MV-4-11 (cell line): ENCODE data around the gene ABCA3.

Experiments used
- DNase-seq: peaks from one replicate; lab custom pipeline; 2025; lab: John Stamatoyannopoulos, UW

Gene ABCA3

DNA sequence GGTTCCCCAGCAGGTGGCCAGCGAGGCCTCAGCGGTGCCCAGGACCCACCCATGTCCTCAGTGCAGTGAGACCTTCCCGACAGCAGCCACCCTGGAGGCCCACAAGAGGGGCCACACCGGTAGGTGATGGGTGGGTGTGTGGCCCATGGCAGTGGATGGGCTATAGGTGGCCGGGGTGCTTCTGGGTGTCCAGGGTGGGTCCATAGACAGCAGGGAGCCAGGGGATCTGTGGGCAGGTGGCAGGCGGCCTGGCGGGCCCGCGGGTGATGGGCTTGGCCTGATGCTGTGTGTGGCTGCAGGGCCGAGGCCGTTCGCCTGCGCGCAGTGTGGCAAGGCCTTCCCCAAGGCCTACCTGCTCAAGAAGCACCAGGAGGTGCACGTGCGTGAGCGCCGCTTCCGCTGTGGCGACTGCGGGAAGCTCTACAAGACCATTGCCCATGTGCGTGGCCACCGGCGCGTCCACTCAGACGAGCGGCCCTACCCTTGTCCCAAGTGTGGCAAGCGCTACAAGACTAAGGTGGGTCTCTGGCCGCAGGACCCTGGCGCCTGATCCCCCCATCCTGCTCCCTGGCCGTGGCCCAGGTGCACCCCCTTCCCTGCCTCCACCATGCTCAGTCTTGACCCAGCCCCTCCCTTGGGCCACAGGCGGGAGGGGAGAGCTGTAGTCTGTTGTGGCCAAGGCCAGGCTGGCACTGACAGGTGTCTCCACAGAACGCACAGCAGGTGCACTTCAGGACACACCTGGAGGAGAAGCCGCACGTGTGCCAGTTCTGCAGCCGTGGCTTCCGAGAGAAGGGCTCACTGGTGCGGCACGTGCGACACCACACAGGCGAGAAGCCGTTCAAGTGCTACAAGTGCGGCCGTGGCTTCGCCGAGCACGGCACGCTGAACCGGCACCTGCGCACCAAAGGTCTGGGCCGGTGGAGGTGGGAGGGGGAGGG, 106.4 kb downstream of the ABCA3 start:
- DNase-seq: no peak

DNA sequence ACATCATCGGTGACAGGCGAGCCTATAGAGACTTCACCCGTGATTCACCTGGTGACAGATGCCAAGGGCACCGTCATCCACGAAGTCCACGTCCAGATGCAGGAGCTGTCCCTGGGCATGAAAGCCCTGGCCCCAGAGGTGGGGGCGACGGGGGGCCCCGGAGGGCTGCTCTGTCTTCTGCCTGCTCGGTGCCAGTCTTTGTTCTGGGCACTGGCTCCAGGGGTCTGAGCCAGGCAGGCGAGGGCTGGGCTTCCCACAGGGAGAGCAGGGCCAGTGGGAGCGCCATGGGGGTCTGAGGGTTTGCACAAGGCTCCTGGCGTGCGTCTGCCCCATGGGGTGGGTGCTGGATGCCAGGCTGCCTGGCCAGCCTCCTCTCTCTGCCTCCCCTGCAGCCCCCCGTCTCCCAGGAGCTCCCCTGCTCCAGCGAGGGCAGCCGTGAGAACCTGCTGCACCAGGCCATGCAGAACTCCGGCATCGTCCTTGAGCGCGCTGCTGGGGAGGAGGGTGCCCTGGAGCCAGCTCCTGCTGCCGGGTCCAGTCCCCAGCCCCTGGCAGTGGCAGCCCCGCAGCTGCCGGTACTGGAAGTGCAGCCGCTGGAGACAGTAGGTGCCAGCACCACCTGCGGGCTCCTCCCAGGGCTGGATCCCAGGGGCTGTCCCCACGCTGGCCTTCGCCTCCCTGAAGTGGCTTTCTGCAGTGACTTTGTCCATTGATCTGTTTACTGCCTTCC, 107.3 kb downstream of the ABCA3 start:
- no peak for DNase-seq

DNA sequence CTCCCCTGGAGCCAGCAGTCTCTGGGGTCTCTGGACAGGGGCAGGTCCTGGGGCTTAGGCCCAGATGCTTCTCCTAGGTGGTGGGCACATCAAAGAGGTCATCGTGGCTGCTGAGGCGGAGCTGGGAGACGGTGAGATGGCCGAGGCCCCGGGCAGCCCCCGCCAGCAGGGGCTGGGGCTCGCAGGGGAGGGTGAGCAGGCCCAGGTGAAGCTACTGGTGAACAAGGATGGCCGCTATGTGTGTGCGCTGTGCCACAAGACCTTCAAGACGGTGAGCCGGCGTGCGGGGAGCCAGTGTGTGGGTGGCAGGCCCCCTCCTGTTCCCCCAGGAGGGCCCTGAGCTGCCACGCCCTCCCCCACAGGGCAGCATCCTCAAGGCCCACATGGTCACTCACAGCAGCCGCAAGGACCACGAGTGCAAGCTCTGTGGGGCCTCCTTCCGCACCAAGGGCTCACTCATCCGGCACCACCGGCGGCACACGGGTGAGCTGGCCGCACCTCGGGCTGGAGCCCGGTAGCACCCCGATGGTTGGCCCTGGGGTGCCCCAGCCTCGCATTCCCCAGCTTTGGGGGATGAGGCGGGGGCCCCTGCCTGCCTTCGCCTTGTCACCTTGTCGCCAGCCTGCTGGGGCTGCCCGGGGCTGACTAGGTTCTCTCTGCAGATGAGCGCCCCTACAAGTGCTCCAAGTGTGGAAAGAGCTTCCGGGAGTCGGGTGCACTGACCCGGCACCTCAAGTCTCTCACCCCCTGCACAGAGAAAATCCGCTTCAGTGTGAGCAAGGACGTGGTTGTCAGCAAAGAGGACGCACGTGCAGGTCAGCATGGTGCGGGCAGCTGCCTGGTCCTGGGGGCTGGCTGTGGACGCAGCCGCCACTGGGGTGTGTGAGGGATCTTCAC, 108.2 kb downstream of the ABCA3 start:
- DNase-seq: no peak

DNA sequence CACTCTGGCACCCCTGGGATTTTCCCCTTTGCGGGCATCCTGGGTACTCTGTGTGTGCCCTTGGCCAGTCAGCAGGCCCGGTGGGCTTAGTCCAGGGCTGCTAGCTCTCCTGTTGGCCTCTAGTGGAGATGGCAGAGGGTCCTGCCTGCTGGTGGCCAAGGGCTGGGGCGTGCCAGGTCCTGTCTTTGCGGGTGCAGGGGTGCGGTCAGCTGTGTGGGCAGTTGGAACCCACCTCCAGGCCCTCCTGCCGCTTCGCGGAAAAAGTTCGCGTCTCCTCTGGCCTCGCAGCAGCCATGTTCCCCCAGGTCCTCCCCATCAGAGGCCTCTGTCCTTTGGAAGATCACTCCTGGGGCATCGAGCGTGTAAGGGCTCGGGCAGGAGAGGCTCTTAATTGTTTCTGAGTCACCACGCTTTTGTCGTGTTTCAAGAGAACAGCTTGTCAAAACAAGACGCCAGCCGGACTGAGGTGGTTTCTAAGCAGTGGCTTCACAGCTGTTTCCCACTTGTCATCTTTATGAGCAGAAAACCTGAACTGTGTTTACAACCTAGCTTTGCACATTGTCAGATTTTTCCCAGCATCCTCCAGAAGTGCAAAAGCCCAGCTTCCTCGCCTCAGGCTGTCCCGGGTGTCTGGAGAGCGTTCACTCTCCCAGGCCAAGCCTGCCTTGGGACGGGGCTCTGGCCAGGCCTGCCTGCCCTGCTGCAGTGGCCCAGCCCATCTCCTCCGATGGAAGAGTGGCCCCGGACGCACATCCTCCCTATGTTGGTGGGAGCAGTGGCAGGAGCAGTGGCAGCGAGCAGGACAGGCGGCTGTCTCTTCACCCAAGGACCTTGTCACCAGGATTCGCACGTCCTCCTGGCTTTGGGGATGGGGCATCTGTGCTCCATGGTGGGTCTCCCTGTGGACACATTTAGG, 109.3 kb downstream of the ABCA3 start:
- no peak for DNase-seq

DNA sequence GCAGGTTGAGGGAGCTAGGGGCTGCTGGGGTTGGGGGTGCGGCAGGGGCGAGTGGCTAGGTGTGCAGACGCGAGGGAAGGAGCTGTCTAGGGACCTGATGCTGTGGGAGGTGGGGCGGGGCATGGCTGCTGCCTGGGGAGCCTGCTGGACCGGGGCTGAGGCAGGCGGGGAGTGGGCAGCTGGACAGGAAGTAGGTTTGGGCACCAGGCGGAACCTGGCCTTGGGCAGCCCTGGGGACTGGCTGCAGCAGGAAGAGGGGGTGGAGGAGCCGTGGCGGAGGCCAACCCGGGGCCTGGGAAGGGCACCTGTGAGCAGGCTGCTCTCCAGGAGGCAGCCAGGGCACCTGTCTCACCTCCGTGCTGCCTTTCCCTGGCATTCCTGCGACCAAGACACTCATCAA, 110.2 kb downstream of the ABCA3 start:
- DNase-seq: no peak

DNA sequence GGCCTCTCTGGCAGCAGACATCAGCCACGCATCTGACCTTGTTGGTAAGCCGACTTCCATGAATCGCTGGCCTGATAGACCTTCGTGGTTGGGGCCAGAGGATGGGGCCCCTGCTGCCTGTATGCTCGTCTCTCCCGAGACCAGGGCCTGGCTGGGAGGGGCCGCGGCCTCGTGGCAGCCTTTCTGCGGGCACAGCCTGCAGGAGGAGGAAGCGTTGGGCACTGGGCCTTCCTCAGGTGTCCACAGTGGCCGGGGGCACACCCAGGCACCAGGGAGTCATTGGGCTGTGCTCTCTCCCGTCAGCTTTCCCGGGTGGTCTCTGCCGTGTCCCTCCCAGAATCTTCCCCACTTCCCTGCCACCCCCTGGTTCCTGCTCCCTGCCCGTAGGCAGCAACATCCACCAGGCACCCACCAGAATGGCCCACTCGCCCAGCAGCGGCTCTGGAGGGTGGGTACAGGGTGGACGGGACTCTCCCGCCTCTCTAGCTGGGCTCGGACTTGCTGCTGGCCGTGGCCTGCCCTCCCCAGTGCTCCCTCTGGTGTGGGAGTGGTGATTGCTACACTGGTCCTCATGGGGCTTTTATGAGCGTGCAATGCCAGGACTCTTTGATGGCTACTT, 110.8 kb downstream of the ABCA3 start:
- no peak for DNase-seq

- no peak for DNase-seq
Measured at GRCh38 chr16:2229091-2229490, 111.4 kb downstream of the ABCA3 start.

DNA sequence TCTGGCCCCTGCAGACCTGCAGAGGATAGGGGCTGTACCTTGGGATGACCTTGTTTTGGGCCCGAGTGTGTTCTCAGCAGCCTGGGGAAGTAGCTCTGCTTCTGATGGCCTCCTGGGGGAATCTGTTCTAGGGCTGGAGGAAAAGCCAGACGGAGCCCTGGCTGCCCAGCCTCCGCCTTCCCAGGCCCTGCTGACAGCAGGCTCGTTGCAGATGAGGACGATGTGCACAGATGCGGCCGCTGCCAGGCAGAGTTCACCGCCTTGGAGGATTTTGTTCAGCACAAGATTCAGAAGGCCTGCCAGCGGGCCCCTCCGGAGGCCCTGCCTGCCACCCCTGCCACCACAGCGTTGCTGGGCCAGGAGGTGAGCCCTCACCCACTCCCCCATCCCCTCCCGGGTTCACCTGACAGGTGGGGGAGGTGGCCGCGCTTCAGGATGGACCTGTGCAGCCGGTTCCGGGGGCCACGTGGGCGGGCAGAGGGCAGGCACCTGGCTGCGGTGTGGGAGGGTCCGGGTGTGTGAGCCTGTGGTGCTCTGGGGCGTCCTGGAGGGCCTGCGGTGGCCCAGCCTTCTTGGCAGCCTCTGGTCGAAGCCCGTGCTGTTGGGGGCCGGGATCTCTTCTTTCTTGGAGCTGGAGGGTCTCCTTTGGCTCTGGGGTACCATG, 112.2 kb downstream of the ABCA3 start:
- DNase-seq: no peak

DNA sequence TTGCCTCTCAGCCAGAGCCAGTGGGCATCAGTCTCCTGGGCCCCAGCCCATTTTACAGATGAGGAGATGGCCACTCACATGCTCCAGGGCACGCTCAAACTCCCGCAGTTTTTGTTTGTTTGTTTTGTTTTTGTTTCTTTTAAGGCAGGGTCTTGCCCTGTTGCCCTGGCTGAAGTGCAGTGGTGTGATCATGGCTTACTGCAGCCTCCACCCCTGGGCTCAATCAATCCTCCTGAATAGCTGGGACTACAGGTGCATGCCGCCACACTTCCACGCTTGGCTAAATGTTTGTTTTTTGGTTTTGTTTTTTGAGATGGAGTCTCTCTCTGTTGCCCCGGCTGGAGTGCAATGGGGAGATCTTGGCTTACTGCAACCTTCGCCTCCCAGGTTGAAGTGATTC, 113.6 kb downstream of the ABCA3 start:
- no peak for DNase-seq

DNA sequence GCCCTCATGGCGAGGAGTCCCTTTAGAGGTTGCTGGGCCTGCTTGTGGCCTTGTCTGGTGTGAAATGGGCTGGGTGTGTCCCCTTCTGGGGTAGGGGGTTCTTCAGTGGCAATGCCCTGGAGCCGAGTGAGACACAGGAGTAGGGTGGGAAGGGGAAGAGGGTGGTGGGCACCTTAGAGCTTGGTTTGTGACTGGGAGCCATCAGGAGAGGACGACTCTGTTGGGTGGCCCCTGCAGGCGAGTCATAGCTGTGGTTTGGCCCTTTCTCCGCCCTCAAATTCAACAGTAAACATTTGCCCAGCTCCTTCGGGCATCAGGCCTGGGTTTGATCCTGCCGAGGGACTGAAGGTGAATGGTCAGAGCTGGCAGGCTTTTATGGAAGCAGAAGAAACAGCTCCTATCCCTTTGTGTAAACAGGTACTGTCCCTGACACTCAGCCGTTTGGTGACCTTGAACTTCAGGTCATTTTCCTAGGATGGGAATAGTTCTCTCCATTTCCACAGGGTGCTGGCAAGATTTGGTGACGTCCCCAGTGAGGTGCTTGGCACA, 114.2 kb downstream of the ABCA3 start:
- DNase-seq: no peak
